Spinal cord (tissue), 10 donors: ENCODE results near the gene RINT1. TPM values are rescaled to one million over a fixed set of nuclear protein-coding genes. Genes with fewer than 3 reads are reported as not detected.
A peak's percentile ranks its signal among the peaks of the same experiment; 100 is the strongest.
"Not testable (repeated sequence)": the region's sequence is repeated elsewhere in the genome, so short reads cannot be mapped to it uniquely, and the experiment has no call there.

Experiments used
- DNase-seq, 6 donors: peaks; one replicate each; pipeline versions ENCODE4 v3.0.0 to v3.0.0-alpha.2; 2013 to 2015; ENCODE audit warnings: low spot score in 6 of 6, low read depth in 4 of 6
- H3K27ac ChIP-seq: one replicate; pipeline ENCODE4 v1.5.1; 2013; ENCODE audit warnings: low read depth, low read length, control low read depth
- H3K27me3 ChIP-seq: one replicate; pipeline ENCODE4 v1.6.1; 2013; ENCODE audit warnings: low read length; ENCODE audit not compliant: control insufficient read depth, insufficient read depth
- H3K36me3 ChIP-seq: one replicate; pipeline ENCODE4 v1.6.1; 2013; ENCODE audit warnings: low read length; ENCODE audit not compliant: control insufficient read depth, insufficient read depth
- H3K4me1 ChIP-seq: one replicate; pipeline ENCODE4 v1.6.1; 2013; ENCODE audit warnings: low read length; ENCODE audit not compliant: control insufficient read depth, insufficient read depth
- H3K4me3 ChIP-seq: one replicate; pipeline ENCODE4 v1.5.1; 2013; ENCODE audit warnings: low read depth, low read length, control low read depth
- H3K9me3 ChIP-seq: one replicate; pipeline ENCODE4 v1.6.1; 2013; ENCODE audit warnings: low read length; ENCODE audit not compliant: control insufficient read depth, insufficient read depth
- WGBS: methylation state at CpG from one replicate; pipeline ENCODE4 v1.1.5; 2013; ENCODE audit warnings: missing lambda C conversion rate; ENCODE audit not compliant: insufficient coverage; 5-methylcytosine and 5-hydroxymethylcytosine counted together
- polyA plus RNA-seq, 2 donors: library from polyadenylated mRNA; unstranded; fragments of 120-200 nt; gene quantifications; one replicate each; pipeline ENCODE4 v1.2.1, GENCODE V29; 2013; ENCODE audit not compliant: insufficient read length in 2 of 2
- total RNA-seq, 2 donors: library from RNA; depleted of rRNA in 1 of 2; stranded (reverse); fragments of 120-200 nt in 1 of 2; fragments of >200 nt in 1 of 2; gene quantifications; one replicate each; pipeline versions ENCODE4 v1.2.3 to v1.2.4, GENCODE V29; 2013 to 2014
- donor health status: healthy.

The RINT1 gene
- total and polyA plus RNA-seq, 4 donors: 11.5 to 20.9 (median 18.7) TPM

GRCh38 chr7:105590793-105591192 is 58.8 kb downstream of the RINT1 start:
- Histone ChIP-seq H3K27ac (no peak overlapping the region), H3K27me3 (no peaks in the 10 kb centered on the region), H3K36me3 (no peaks in the 10 kb centered on the region), H3K4me1 (peaks cover 11% of the 10 kb centered on the region), H3K9me3 (no peaks in the 10 kb centered on the region), H3K4me3 (no peak overlapping the region)
- WGBS: 100% methylated on average over 3 of the region's 5 CpGs
- DNase-seq: no peak

GRCh38 chr7:105591522-105591921 is 59.5 kb downstream of the RINT1 start:
- Histone ChIP-seq H3K4me3 (no peak overlapping the region), H3K27me3 (no peaks in the 10 kb centered on the region), H3K9me3 (no peaks in the 10 kb centered on the region), H3K36me3 (no peaks in the 10 kb centered on the region), H3K4me1 (peaks cover 11% of the 10 kb centered on the region), H3K27ac (no peak overlapping the region)
- WGBS: 86% methylated on average over 1 of the region's 2 CpGs
- no peak for DNase-seq

DNA sequence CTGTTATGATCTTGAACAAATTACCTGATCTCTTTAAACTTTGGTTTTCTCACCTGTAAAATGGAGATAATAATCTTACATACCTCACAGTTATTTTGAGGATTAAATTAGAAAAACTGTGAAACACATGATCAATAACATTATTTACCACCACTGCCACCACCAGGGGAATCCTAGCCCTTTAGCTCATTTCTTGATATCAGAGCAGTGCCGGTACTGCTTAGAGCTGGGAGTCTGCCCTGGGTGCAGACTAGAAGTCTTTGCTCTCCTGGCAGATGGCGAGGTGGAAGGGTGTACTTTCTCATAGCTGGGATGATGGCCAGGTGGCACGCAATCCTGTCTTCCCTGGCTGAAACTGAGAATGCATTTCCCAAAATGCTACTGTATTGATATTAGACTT is 62.0 kb downstream of the RINT1 start:
- Histone ChIP-seq H3K36me3 (no peaks in the 10 kb centered on the region), H3K27ac (no peak overlapping the region), H3K4me3 (no peak overlapping the region), H3K27me3 (no peaks in the 10 kb centered on the region), H3K4me1 (peaks cover 4% of the 10 kb centered on the region), H3K9me3 (no peaks in the 10 kb centered on the region)
- peak in 2 of 6 donors; percentile 57 to 78 for DNase-seq
- WGBS: 60% methylated on average over 2 of the region's 3 CpGs

DNA sequence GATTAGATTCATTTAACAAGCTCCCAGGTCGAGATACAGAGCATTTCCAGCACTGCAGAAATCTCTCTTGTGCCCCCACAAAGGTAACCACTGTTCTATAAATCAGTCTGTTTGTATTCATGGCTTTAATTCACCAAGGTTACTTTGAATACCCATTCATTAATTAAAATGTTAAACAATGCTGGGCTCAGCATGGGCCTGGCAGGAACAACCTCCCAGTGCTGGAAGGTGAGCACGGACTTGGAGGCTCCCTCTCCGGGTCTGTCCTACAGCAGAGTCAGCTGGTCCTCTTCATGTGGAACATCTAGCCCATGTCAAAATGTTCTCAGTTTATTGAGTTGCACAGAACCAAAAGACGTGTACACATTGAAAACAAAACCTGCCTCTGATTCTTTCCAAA is 64.9 kb downstream of the RINT1 start:
- Histone ChIP-seq H3K27ac (no peak overlapping the region), H3K4me1 (no peaks in the 10 kb centered on the region), H3K4me3 (no peak overlapping the region), H3K27me3 (no peaks in the 10 kb centered on the region), H3K9me3 (no peaks in the 10 kb centered on the region), H3K36me3 (no peaks in the 10 kb centered on the region)
- WGBS: 21% methylated on average over 3 of the region's 4 CpGs
- peak in 2 of 6 donors; percentile 32 to 49 for DNase-seq

DNA sequence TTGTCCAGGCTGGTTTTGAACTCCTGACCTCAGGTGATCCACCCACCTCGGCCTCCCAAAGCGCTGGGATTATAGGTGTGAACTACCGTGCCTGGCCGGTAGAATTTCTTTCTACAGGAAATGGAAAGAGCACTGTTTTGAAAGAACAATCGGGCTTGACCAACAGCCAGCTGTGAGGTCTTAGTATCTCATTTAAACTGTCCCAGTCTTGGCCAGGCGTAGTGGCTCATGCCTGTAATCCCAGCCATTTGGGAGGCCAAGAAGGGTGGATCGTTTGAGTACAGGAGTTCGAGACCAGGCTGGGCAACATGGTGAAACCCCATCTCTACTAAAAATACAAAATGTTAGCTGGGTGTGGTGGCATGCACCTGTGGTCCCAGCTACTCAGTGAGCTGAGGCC is 67.1 kb downstream of the RINT1 start:
- 93% methylated on average over 3 of the region's 8 CpGs for WGBS
- H3K36me3 ChIP-seq, H3K9me3 ChIP-seq, H3K4me3 ChIP-seq, DNase-seq, H3K4me1 ChIP-seq, H3K27me3 ChIP-seq, H3K27ac ChIP-seq: not testable (repeated sequence)

DNA sequence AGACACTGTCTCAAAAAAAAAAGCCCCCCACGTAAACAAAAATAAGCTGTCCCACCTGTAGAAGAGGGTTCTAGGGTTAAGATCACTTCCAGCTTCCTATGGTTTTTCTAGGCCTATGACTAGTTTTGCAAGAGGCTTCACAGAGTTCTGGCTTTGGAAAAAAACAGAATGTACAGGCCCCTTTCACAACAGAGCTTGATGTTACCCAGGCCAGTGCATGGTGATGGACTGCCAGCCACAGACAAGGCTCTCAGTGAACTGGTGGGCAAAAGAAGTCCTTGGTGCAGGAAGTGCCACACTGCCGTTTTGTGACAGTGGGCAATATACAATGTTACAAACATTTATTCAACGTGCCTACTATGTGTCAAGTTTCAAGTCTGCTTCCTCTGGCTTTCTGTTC is 67.5 kb downstream of the RINT1 start:
- Histone ChIP-seq H3K36me3 (no peaks in the 10 kb centered on the region), H3K27ac (no peak overlapping the region), H3K9me3 (no peaks in the 10 kb centered on the region), H3K4me1 (peaks cover 3% of the 10 kb centered on the region), H3K27me3 (no peaks in the 10 kb centered on the region), H3K4me3 (no peak overlapping the region)
- no peak for DNase-seq
- WGBS: 62% methylated on average over 2 of the region's 3 CpGs

DNA sequence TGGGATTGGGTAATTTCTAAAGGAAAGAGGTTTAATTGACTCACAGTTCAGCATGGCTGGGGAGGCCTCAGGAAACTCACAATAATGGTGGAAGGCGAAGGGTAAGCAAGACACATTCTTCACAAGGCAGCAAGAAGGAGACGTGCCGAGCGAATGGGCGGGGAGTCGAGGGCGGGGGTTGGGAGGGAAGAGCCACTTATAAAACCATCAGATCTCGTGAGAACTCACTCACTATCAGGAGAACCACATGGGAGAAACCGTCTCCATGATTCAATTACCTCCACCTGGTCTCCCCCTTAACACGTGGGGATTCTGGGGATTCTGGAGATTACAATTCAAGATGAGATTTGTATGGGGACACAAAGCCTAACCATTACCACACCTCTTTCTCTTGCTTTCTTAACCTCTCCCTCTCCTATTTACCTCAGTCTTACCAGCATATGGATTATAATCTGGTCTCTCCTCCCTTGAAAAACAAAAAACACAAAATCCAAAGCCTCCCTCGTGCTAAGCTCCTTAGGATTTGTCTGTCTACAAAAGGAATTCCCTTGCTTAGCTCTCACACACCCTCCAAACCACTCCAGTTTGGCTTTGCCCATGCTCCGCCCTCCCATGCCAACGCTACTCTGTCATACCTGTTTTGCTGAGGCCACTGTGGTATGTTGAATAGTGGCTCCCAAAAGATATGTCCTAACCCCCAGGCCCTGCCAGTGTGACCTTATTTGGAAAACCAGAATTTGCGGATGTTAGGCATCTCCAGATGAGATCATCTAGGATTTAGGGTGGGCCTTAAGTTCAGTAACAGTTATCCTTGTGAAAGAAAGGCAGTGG is 68.9 kb downstream of the RINT1 start:
- Histone ChIP-seq H3K36me3 (no peaks in the 10 kb centered on the region), H3K27ac (no peak overlapping the region), H3K9me3 (no peaks in the 10 kb centered on the region), H3K27me3 (no peaks in the 10 kb centered on the region), H3K4me3 (no peak overlapping the region), H3K4me1 (peaks cover 3% of the 10 kb centered on the region)
- DNase-seq: no peak
- 79% methylated on average over 6 of the region's 14 CpGs for WGBS

- Histone ChIP-seq H3K36me3 (no peaks in the 10 kb centered on the region), H3K4me1 (peaks cover 3% of the 10 kb centered on the region), H3K27me3 (no peaks in the 10 kb centered on the region), H3K4me3 (no peak overlapping the region), H3K9me3 (no peaks in the 10 kb centered on the region), H3K27ac (no peak overlapping the region)
- peak in 2 of 6 donors; percentile 21 to 32 for DNase-seq
- WGBS: 81% methylated on average over 10 of the region's 19 CpGs
Measured at GRCh38 chr7:105602325-105603305, 70.6 kb downstream of the RINT1 start.

DNA sequence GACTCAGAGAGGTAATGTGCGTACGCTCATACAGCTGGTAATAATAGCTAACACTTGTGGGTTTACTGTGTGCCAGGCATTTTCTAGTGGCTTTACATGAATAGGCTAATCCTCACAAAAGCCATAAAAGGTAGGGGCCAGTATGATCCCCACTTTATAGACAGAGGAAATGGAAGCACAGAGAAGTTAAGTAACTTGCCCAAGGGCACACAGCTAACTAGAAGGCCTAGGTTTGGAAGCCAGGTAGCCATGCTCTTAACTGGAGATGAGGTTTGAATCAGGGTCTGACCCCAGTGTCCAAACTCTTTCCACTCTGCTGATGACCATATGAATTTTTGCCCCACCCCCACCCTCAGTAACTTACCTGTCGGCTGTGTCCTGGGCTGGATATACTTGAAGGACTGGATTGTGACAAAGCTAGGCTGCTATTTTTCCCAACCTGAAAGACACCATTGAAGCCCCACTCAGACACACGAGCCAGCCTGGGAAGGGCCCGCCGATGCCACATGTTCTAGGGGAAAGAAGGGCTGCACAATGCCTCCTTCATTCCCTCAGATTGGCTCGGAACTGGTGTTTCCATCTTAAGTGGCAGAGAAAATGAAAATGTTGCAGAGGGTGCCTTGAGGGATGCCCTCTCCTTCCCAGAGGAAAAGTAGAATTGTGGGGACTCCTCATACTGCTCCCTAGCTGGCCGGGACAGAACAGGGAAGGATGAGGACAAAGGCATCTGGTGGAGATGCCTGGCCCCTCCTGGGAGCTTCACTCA is 78.3 kb downstream of the RINT1 start:
- Histone ChIP-seq H3K36me3 (peaks cover 31% of the 10 kb centered on the region), H3K27me3 (no peaks in the 10 kb centered on the region), H3K9me3 (no peaks in the 10 kb centered on the region), H3K4me3 (no peak overlapping the region), H3K27ac (no peak overlapping the region), H3K4me1 (peaks cover 4% of the 10 kb centered on the region)
- peak in 1 of 6 donors; percentile 43 for DNase-seq
- no CpG with 5 or more reads among the region's 8 CpGs for WGBS
